CD4-positive, alpha-beta T cell treated with Interleukin-15 for 4 hours (primary cell): ENCODE measurements around the gene SVIL.

ENCODE experiments used
- DNase-seq: peaks from one replicate; pipeline ENCODE4 v3.0.0-alpha.2; 2020; ENCODE audit warnings: low spot score

The SVIL gene

GRCh38 chr10:29634764-29635625, at the start of gene SVIL:
SVIL (minus strand) TSS chr10:29634971; CDS start chr10:29555058, 79,913 bp downstream.
- DNase-seq = no peak

GRCh38 chr10:29681676-29682448, 47.1 kb upstream of the SVIL start:
- peak; percentile 73 for DNase-seq

GRCh38 chr10:29680091-29680490, 45.3 kb upstream of the SVIL start:
- no peak for DNase-seq

- no peak for DNase-seq
Measured at GRCh38 chr10:29676732-29677131, 42.0 kb upstream of the SVIL start.

- DNase-seq = no peak
Measured at GRCh38 chr10:29675984-29676383, 41.2 kb upstream of the SVIL start.

GRCh38 chr10:29671968-29672367, 37.2 kb upstream of the SVIL start:
- DNase-seq = no peak

GRCh38 chr10:29671228-29671780, 36.5 kb upstream of the SVIL start:
- DNase-seq = no peak

GRCh38 chr10:29670761-29671160, 36.0 kb upstream of the SVIL start:
- no peak for DNase-seq

- no peak for DNase-seq
Measured at GRCh38 chr10:29669149-29669548, 34.4 kb upstream of the SVIL start.

GRCh38 chr10:29668628-29669027, 33.9 kb upstream of the SVIL start:
- DNase-seq = no peak

GRCh38 chr10:29667191-29667590, 32.4 kb upstream of the SVIL start:
- DNase-seq = no peak

GRCh38 chr10:29666201-29666600, 31.4 kb upstream of the SVIL start:
- DNase-seq = no peak

- DNase-seq = no peak
Measured at GRCh38 chr10:29663718-29664117, 28.9 kb upstream of the SVIL start.

- peak; percentile 85 for DNase-seq
Measured at GRCh38 chr10:29658984-29659965, 24.5 kb upstream of the SVIL start.

GRCh38 chr10:29657719-29658274, 23.0 kb upstream of the SVIL start:
- peak; percentile 50 for DNase-seq

GRCh38 chr10:29656451-29656992, 21.8 kb upstream of the SVIL start:
- no peak for DNase-seq

- no peak for DNase-seq
Measured at GRCh38 chr10:29652192-29652591, 17.4 kb upstream of the SVIL start.

GRCh38 chr10:29651767-29652166, 17.0 kb upstream of the SVIL start:
- no peak for DNase-seq

- DNase-seq = no peak
Measured at GRCh38 chr10:29650552-29650944, 15.8 kb upstream of the SVIL start.

GRCh38 chr10:29649561-29650551, 15.1 kb upstream of the SVIL start:
- no peak for DNase-seq
